Upper lobe of right lung (tissue), 1 donor: ENCODE data around the gene EHD3. TPM values are rescaled to one million over a fixed set of nuclear protein-coding genes. Genes with fewer than 3 reads are reported as not detected.

Experiments used
- ATAC-seq: fragments of 200-7000 bp; cut with Tn5 transposase; one replicate; pipeline ENCODE4 v1.9.1; 2020; ENCODE audit warnings: mild to moderate bottlenecking, moderate library complexity
- DNase-seq: peaks from one replicate; pipeline ENCODE4 v3.0.0-alpha.2; 2020
- H3K27ac ChIP-seq: fragments of 200-600 bp; one replicate; pipeline ENCODE4 v1.8.0; 2022
- H3K27me3 ChIP-seq: fragments of 200-600 bp; one replicate; pipeline ENCODE4 v1.8.0; 2022; ENCODE audit warnings: mild to moderate bottlenecking
- H3K36me3 ChIP-seq: fragments of 200-600 bp; one replicate; pipeline ENCODE4 v1.8.0; 2022
- H3K4me1 ChIP-seq: fragments of 200-600 bp; one replicate; pipeline ENCODE4 v1.8.0; 2022
- H3K4me3 ChIP-seq: fragments of 200-600 bp; one replicate; pipeline ENCODE4 v1.8.0; 2022; ENCODE audit warnings: mild to moderate bottlenecking
- H3K9me3 ChIP-seq: fragments of 200-600 bp; one replicate; pipeline ENCODE4 v1.8.0; 2022
- intact Hi-C: fragments of 100-400 bp; cut with DNase I; formaldehyde crosslinking; loops from one replicate; pipeline ENCODE4 v1.11.0; 2022
- total RNA-seq: library from RNA; stranded (reverse); fragmentation: NEBNext Ultra II Directional; extraction: Animal tissue kit (Norgen Biotek cat#: 25700); gene quantifications from one replicate; pipeline ENCODE4 v1.2.1, GENCODE V29; 2021
- TF ChIP-seq, protein P1 (sequence below): fragments of 200-600 bp; IDR thresholded peaks from one replicate; pipeline ENCODE4 v1.8.0; 2022; ENCODE audit warnings: antibody characterized with exemption
- donor health status: DM: no; HTN: yes; CAD: no; lungs with severe emphysema.

EHD3 gene
- total RNA-seq, 1 donor from 2014 or later, result 13.0 TPM

DNA sequence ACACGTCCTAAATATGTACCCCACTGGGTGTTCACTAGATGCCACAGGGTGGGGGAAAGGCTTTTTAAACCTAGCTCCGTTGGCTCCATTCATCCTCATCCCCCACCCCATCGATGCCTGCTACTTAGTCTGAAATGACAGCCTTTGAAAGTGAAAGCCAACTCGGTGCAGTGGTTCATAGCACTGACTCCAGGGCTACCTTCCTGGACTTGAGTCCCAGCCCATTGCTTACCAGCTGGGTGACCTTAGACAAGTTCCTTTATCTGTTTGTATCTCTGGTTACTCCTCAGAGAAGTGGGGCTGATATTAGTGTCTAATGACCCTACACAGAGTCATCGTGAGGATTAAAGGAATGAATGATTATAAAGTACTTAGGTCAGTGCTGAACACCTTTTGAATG lies 24.4 kb downstream of the EHD3 start:
- ATAC-seq (no peak), DNase-seq (no peak)
- intact Hi-C loops, result no loop called here

DNA sequence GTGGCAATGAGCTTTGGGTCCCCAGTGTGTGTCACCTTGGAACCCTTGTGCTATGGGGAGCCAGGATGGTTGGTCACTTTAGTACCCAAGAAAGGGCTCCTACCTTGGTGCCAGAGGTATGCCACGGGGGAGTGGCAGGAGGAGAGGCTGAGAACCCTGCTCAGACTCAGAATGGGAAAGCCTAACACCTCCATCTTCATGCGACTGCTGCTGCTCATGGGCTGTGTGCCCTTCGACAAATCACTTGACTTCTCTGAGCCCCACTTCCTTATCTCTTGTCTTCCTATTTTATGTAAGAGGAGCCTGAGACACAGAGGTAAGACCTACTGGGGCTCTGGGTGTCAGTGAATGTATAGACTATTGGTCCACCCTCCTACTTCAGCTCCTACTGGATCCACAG lies 25.1 kb downstream of the EHD3 start:
- no peaks in the 10 kb centered on the region for H3K9me3 ChIP-seq
- H3K36me3 ChIP-seq, result no peaks in the 10 kb centered on the region
- H3K4me3 ChIP-seq, result no peak overlapping the region
- no peak overlapping the region for H3K27ac ChIP-seq
- H3K27me3 ChIP-seq, result no peaks in the 10 kb centered on the region
- ATAC-seq (no peak), DNase-seq (no peak)
- TF ChIP-seq, protein P1, sequence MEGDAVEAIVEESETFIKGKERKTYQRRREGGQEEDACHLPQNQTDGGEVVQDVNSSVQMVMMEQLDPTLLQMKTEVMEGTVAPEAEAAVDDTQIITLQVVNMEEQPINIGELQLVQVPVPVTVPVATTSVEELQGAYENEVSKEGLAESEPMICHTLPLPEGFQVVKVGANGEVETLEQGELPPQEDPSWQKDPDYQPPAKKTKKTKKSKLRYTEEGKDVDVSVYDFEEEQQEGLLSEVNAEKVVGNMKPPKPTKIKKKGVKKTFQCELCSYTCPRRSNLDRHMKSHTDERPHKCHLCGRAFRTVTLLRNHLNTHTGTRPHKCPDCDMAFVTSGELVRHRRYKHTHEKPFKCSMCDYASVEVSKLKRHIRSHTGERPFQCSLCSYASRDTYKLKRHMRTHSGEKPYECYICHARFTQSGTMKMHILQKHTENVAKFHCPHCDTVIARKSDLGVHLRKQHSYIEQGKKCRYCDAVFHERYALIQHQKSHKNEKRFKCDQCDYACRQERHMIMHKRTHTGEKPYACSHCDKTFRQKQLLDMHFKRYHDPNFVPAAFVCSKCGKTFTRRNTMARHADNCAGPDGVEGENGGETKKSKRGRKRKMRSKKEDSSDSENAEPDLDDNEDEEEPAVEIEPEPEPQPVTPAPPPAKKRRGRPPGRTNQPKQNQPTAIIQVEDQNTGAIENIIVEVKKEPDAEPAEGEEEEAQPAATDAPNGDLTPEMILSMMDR, result no peak
- intact Hi-C loops, result no loop called here
- no peaks in the 10 kb centered on the region for H3K4me1 ChIP-seq

More for the DNA sequence above, 24.4 kb downstream of the EHD3 start:
- Histone ChIP-seq H3K9me3 (no peaks in the 10 kb centered on the region), H3K36me3 (no peaks in the 10 kb centered on the region), H3K27ac (no peak overlapping the region), H3K4me3 (no peak overlapping the region), H3K27me3 (no peaks in the 10 kb centered on the region), H3K4me1 (no peaks in the 10 kb centered on the region)
- TF ChIP-seq, protein P1, result no peak

DNA sequence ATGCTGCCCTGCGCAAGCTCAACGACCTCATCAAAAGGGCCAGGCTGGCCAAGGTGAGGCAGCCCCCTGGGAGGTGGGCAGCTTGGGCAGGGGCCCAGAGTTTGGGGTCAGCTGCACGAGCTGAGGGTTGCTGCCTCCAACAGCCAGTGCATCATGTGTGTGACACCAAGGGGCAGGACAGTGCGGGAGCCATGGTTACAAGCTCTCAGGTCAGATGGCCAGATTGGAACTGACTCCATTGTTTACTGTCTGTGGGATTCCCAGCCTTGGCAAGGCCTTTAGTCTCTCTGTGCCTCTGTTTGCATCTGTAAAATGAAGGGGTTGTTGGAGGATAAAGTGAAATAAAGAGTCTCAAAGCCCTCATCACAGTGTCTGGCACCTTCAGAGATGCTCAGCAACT lies 26.9 kb downstream of the EHD3 start:
- intact Hi-C loops, result no loop called here
- no peak for DNase-seq
- Histone ChIP-seq H3K9me3 (no peaks in the 10 kb centered on the region), H3K27me3 (no peaks in the 10 kb centered on the region), H3K4me1 (no peaks in the 10 kb centered on the region), H3K27ac (no peak overlapping the region), H3K4me3 (no peak overlapping the region), H3K36me3 (no peaks in the 10 kb centered on the region)
- TF ChIP-seq, protein P1, result no peak
- ATAC-seq, result no peak

DNA sequence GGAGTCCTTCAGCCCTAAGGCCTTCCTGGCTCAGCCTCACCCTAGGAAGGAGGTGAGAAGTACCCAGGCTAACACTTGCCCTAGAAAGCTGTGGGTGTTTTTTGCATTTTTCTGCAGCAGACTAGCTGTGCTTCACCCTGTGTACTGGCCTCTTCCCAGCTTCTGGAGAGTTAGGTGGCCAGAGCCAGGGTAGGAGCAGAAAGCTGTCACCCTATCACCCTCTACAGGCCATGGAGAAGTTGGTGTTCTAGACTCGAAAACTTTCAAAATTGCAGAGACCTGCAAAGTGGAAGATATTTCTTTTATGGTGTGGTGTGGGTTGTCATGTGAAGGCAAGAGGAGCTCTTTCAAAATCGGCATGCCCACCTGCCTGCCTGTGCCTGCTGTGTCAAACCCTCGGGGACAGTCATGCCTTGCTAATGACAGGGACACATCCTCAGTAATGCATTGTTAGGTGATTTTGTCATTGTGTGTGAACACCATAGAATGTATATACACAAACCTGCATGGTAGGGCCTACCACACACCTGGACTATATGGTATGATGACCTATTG lies 29.8 kb downstream of the EHD3 start:
- TF ChIP-seq, protein P1, result no peak
- no peak overlapping the region for H3K4me3 ChIP-seq
- H3K27me3 ChIP-seq, result no peaks in the 10 kb centered on the region
- DNase-seq (no peak), ATAC-seq (no peak)
- H3K4me1 ChIP-seq, result no peaks in the 10 kb centered on the region
- intact Hi-C loops, result no loop called here
- H3K27ac ChIP-seq, result no peak overlapping the region
- no peaks in the 10 kb centered on the region for H3K36me3 ChIP-seq
- H3K9me3 ChIP-seq, result no peaks in the 10 kb centered on the region

DNA sequence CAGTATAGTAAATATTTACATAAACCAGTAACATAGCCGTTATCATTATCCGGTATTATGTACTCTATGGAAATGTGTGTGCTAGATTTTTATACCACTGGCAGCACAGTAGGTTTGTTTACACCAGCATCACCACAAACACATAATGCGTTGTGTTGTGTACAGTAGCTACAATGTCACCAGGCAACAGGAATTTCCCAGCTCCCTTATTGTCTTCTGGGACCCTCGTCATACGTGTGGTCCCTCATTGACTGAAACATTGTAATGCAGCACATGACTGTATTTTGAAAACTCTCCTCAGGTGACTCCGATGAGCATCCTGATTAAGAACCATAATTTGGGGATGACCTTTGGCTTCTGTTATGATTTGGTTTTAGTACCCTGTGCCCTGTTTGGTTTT lies 31.3 kb downstream of the EHD3 start:
- no peaks in the 10 kb centered on the region for H3K27me3 ChIP-seq
- H3K4me1 ChIP-seq, result no peaks in the 10 kb centered on the region
- no peaks in the 10 kb centered on the region for H3K36me3 ChIP-seq
- no peak overlapping the region for H3K27ac ChIP-seq
- TF ChIP-seq, protein P1, result no peak
- no peak overlapping the region for H3K4me3 ChIP-seq
- DNase-seq, result no peak
- intact Hi-C loops, result no loop called here
- H3K9me3 ChIP-seq, result no peaks in the 10 kb centered on the region
- ATAC-seq, result no peak

DNA sequence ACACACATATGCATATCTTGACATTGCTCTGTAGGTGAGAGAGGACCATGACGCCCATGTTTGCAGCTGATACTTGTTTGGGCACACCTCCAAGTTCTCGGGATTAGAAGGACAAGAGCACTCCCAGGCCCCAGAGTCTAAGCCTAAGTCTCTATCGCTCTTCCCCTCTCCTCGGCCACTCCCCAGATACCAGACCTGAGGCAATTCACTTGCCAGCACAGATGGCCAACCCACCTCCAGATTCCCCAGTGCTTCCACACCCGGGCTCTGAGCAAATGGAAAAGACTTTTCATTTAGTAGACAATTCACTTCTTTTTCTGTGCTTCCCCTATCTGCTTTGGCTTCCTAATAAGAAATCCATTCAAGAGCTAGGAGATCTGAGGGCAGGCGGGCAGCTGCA lies 32.9 kb downstream of the EHD3 start:
- H3K27me3 ChIP-seq, result no peaks in the 10 kb centered on the region
- ATAC-seq (no peak), DNase-seq (no peak)
- no peak overlapping the region for H3K27ac ChIP-seq
- TF ChIP-seq, protein P1, result no peak
- H3K4me1 ChIP-seq, result no peaks in the 10 kb centered on the region
- H3K9me3 ChIP-seq, result no peaks in the 10 kb centered on the region
- H3K36me3 ChIP-seq, result no peaks in the 10 kb centered on the region
- intact Hi-C loops, result no loop called here
- H3K4me3 ChIP-seq, result no peak overlapping the region
